NCI-H2081 treated with DMSO at 0.1 percent for 48 hours (cell line): ENCODE data around the gene CTTN.

Experiments
- DNase-seq: peaks from one replicate; lab custom pipeline; 2025; lab: John Stamatoyannopoulos, UW

Gene CTTN

DNA sequence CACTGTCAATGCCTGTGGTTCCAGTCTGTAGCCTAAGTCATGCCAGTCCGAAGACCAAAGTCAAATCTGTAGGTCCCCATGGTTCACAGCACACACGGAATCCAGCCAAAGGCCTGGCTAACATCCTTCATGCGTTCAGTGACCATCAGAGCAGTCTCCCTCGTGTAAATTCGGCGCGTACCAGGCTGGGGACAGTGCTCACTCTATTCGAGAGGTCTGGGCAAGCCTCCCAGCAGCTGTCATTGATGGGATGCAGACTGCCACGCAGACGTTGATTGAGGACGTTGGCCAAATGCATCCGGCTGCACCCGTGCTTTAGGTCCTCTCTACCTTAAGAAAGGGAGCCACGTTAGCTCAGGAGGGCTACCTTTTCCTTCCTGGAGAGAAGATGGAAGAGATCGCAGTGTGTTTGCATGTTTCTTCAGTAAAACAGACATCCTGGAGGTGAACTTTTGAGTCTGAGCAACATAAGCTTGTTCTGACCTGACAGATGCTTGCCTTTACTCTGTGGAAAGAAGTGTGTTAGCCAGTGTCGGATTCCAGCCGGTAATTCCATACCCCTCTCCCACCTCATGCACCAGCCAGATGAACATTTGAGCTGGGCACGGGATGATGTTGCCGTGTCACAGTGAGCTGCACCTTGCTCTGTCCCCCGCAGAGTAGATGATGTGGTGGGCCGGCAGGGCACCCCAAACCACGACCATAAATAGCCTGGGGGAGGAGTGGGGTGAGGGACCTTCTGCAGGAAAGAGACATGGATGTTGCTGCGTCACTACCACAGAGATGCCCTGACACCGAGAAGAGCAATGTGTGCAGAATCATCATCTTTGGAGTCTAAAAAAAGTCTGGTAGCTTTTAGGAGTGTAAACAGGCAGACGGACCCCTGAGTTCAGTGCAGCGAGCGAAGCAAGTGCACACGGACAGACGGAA is 12.2 kb downstream of the CTTN start:
- no peak for DNase-seq

- no peak for DNase-seq
Measured at GRCh38 chr11:70411713-70412452, 13.6 kb downstream of the CTTN start.

- no peak for DNase-seq
Measured at GRCh38 chr11:70413151-70413550, 14.8 kb downstream of the CTTN start.

DNA sequence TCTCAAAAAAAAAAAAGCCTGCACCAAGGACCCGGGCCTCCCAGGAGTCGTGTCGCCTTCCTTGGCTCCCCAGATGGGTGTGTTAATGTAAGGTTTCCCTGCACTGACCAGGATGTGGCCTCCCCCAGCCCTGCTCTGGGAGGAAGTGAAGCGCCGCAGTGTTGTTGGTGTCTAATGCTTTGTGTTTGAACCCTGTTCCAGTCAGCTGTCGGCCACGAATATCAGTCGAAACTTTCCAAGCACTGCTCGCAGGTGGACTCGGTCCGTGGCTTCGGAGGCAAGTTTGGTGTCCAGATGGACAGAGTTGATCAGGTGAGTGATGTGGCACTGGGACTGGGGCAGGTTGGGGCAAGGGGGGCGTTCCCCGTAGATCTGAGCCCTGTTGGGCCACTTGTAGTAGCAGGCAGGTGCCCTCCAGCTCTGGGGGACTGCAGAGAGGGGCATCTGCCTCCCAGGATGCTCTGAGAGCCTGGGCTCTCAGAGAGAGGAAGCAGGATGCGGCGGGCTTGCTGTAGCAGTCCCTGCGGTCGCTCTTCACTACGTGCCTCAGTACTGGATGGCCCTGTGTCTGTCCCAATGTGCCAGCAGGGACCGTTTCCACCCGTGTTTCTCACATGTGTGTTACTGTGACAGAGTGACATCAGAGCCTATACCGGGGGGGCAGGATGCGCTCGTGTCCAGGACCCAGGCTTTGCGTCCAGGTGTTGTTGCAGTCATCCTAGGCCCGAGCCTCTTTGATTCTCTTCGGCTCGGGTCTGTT is 16.2 kb downstream of the CTTN start:
- no peak for DNase-seq

- no peak for DNase-seq
Measured at GRCh38 chr11:70415191-70415590, 16.9 kb downstream of the CTTN start.

GRCh38 chr11:70415642-70416395 is 17.5 kb downstream of the CTTN start:
- no peak for DNase-seq

- no peak for DNase-seq
Measured at GRCh38 chr11:70416881-70417280, 18.6 kb downstream of the CTTN start.

- DNase-seq = no peak
Measured at GRCh38 chr11:70418130-70418529, 19.8 kb downstream of the CTTN start.

- DNase-seq = no peak
Measured at GRCh38 chr11:70419307-70420007, 21.1 kb downstream of the CTTN start.

DNA sequence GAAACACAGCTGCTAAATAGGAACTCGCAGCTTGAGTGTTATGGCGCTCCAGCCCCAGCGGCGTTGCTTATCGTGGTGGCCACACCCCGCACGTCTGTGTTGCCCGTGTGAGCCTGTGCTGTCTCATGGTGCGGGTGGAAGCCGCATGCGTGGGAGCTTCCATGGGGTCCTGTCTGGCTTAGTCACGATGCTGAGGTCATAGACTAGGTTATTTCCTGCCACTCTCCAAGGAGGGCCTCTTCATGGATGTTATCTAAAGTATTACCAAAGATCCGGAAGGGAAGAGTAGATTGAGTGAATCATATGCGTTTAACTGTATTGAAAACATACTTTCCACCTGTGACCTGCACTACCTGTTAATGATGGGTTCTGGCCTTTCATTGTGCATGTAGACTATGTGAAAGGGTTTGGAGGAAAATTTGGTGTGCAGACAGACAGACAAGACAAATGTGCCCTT is 21.7 kb downstream of the CTTN start:
- no peak for DNase-seq

DNA sequence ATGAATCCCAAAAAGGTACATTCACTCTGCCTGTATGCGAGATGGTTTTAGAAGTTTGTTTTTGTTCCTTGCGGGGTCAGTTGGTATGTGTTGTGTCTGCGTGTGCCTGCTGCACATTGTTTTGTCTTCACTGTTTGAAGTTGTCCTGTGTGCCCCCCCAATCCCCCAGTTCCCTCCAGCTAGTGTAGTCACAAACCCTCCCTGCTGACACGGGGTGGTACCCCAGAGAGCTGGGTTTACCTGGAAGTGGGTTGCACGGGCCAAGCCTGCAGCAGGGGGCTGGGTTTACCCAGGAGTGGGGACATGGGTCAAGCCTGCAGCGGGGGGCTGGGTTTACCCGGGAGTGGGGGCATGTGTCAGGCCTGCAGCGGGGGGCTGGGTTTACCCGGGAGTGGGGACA is 22.2 kb downstream of the CTTN start:
- DNase-seq = no peak

- no peak for DNase-seq
Measured at GRCh38 chr11:70421123-70421522, 22.8 kb downstream of the CTTN start.

DNA sequence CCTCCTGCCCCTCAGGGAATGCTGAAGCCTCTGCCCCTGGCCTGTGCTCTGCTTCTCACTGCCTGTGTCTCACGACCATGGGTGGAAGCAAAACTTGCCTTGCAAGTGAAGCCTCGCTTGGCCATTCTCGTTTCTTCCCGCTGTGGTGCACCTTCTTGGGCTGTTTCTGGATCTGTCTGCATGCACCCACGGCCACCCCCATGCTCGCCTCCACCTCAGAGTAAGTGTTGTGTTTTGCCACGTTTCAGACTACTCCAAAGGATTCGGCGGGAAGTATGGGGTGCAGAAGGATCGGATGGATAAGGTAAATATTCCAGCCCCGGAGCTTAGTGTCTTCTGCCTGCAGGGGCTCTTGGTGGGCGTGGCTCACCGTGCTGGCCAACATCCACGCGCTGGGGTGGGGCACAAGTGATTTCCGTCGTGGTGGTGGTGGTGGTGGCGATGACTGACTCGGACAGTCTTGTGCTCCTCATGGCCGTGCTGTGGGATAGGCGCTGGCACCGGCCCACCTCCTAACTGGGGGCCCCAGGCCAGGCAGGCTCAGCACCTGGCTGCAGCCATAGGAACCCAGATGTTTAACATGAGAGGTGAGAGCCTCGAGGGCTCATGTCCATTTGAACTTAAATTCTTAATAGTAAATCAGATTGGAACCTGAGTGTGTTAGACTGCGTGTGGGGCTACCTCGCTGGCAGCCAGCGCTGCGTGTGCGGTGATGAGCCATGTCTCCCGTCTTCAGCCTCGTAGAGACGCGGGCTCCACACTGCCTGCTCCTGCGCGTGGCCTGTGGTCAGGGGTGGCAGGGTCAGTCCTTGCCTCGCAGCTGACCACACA is 24.6 kb downstream of the CTTN start:
- DNase-seq = no peak

DNA sequence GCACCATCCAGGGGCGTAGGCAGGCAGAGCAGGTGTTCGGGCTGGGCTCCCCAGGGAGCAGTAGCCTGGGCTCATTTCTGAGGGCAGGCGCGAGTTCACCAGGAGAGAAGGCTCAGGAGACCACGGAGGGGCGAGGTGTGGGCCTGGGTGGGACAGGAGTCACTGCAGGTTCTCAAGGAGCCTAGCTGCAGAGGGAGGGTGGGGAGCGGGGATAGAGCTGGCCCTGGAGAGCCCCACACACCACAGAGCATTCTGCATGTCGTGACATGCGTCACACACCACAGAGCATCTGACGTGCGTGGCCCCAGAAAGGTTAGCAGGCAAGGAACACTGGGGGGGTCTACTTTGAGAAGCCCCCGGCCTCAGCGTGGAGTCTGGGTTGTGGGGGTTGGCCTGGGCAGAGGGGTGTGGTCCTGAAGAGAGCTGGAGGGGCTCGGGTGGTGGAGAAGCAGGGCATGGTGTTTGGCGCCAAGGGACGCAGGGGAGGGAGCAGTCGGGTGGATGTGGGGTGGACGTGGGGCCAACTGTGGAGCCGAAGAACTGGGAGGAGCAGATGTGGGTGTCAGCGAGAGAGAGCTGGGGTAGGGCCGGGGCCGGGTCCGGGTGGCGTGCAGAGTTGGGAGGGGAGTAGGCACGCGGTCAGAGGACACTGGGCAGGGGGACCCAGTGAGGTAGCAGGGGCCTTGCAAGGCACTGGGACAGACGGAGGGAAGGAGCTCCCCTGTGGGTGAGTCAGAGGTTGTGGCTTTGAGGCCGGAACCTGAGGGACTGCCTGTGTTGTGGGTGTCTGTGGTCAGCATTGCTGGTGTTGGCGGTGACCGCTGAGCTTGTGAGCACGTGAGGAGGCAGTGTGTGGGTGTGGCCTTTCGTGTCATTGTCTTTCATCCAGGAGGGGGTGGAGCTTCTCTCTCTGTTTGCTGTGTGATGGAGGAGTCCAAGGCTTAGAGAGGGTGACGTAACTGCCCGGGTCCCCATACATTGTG is 25.5 kb downstream of the CTTN start:
- DNase-seq = no peak

DNA sequence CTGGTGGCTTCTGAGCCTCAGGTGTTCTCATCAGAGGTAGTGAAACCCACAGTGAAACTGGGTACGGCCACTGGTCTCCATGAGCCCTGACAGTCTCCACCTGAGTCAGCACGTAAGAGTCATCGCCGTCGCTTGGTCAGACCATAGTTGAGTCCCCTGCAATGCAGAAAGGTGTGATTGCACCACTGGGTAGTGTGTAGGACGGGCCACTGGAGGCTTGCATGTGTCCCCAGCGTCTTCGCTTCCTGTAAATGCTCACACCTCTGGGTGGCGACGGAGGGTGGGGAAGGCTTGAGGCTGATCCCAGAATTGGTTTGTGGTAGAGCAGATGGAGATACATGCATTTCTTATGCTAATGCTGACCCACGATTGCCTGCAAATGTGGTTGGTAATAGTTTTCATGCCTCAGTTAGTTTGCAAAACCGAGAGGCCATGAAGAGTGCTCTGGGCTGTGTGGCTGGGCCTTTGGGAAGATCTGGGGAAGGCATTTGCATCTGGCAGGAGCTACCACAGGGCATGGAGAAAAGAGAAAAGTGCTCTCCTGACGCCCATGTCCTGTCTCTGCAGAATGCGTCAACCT is 26.5 kb downstream of the CTTN start:
- no peak for DNase-seq

- no peak for DNase-seq
Measured at GRCh38 chr11:70427436-70427835, 29.1 kb downstream of the CTTN start.

DNA sequence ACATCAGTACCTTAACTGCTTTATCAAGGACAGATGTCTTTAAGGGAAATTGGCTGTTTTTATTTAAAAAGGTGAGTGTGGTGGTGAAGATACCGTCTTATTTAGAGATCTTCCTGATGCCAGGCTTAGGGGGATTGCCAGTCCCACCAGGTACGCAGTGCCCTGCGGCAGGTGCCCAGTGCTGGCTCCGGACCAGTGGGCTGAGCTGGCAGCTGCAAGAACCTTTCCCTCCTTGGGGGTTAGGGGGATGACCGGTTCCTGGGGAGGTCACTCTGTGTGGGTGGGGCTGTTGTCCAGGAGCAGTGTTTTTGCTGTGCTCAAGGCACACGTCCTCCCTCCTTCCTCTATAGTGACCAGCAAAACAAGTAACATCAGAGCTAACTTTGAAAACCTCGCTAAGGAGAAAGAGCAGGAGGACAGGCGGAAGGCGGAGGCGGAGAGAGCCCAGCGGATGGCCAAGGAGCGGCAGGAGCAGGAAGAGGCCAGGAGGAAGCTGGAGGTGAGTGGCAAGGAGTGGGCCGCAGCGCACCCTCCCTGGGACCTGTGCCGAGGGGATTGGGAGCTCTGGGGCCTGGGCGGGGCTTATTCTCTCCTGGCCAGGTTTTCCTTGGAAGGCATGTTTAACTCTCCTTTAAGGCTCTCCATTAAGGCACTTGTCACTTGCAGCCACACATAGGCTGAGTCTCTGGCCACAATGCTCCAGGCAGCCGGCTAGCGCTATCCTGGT is 30.5 kb downstream of the CTTN start:
- DNase-seq = no peak

DNA sequence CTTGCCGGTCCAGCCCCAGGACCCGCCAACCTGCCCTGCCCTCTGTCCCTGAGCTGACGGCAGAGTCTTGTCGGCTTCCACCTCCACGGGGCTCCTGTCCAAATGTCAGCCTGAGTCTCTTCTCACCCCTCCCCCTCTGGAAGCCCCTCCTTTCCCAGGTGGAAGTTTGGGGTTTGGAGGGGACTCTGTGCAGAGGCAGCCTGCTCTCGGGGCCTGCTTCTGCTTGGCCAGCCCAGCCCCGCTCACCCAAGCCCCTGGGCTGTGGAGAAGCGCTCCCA is 31.0 kb downstream of the CTTN start:
- DNase-seq = no peak
